GM19239 (cell line): ENCODE data around the gene PRDM15.

Experiments used
- DNase-seq: peaks from one replicate; pipeline ENCODE4 v3.0.0; 2011; ENCODE audit warnings: low spot score; ENCODE audit not compliant: insufficient read length
- FAIRE-seq: peaks from 2 replicates; lab custom pipeline; 2011; peaks lifted over from hg19 to GRCh38; lab: Jason Lieb, UNC

The PRDM15 gene

GRCh38 chr21:41914358-41914757, 35.2 kb upstream of the PRDM15 start:
- FAIRE-seq (no peak), DNase-seq (no peak)

GRCh38 chr21:41913230-41913629, 34.1 kb upstream of the PRDM15 start:
- FAIRE-seq (no peak), DNase-seq (no peak)

GRCh38 chr21:41908829-41909228, 29.7 kb upstream of the PRDM15 start:
- no peak for FAIRE-seq
- DNase-seq = no peak

- FAIRE-seq (no peak), DNase-seq (no peak)
Measured at GRCh38 chr21:41907496-41908258, 28.5 kb upstream of the PRDM15 start.

GRCh38 chr21:41906770-41907169, 27.6 kb upstream of the PRDM15 start:
- FAIRE-seq = no peak

GRCh38 chr21:41903559-41904351, 24.6 kb upstream of the PRDM15 start:
- DNase-seq = no peak
- no peak for FAIRE-seq

More at GRCh38 chr21:41906770-41907169, 27.6 kb upstream of the PRDM15 start:
- DNase-seq = no peak

GRCh38 chr21:41902946-41903345, 23.8 kb upstream of the PRDM15 start:
- FAIRE-seq (no peak), DNase-seq (no peak)

GRCh38 chr21:41901782-41902181, 22.6 kb upstream of the PRDM15 start:
- DNase-seq = no peak
- FAIRE-seq = peak; percentile 28

- DNase-seq = no peak
Measured at GRCh38 chr21:41901099-41901498, 22.0 kb upstream of the PRDM15 start.

GRCh38 chr21:41900401-41900800, 21.3 kb upstream of the PRDM15 start:
- DNase-seq (no peak), FAIRE-seq (no peak)

More at GRCh38 chr21:41901099-41901498, 22.0 kb upstream of the PRDM15 start:
- FAIRE-seq = peak; percentile 48

- FAIRE-seq = no peak
- DNase-seq = no peak
Measured at GRCh38 chr21:41899426-41900202, 20.5 kb upstream of the PRDM15 start.

- no peak for DNase-seq
- FAIRE-seq = no peak
Measured at GRCh38 chr21:41898998-41899397, 19.9 kb upstream of the PRDM15 start.

- no peak for DNase-seq
- FAIRE-seq = no peak
Measured at GRCh38 chr21:41897700-41898099, 18.6 kb upstream of the PRDM15 start.

- FAIRE-seq = no peak
- DNase-seq = no peak
Measured at GRCh38 chr21:41897047-41897669, 18.0 kb upstream of the PRDM15 start.

GRCh38 chr21:41895643-41896493, 16.7 kb upstream of the PRDM15 start:
- peak; percentile 35 for FAIRE-seq
- DNase-seq = peak; percentile 40

- no peak for DNase-seq
- no peak for FAIRE-seq
Measured at GRCh38 chr21:41894922-41895557, 15.9 kb upstream of the PRDM15 start.

GRCh38 chr21:41894511-41894910, 15.4 kb upstream of the PRDM15 start:
- FAIRE-seq (no peak), DNase-seq (no peak)

- FAIRE-seq = no peak
- DNase-seq = no peak
Measured at GRCh38 chr21:41892726-41893125, 13.6 kb upstream of the PRDM15 start.

GRCh38 chr21:41891132-41891531, 12.0 kb upstream of the PRDM15 start:
- FAIRE-seq (no peak), DNase-seq (no peak)
